Mammary epithelial cell (primary cell): Measurements from ENCODE around the gene AHR.

Experiments used
- CTCF ChIP-seq, 2 donors: IDR thresholded peaks in 1 of 2; conservative IDR thresholded peaks in 1 of 2; 2 replicates each; pipeline ENCODE4 v1.5.1; 2011 to 2012; ENCODE audit warnings: inconsistent platforms in 2 of 2, low read length in 2 of 2, mild to moderate bottlenecking in 2 of 2, control low read depth in 1 of 2, low read depth in 1 of 2; ENCODE audit not compliant: insufficient read depth in 1 of 2; ENCODE audit errors: extremely low read depth in 1 of 2
- EZH2 ChIP-seq: IDR thresholded peaks from 2 replicates; pipeline ENCODE4 v1.6.1; 2012; ENCODE audit warnings: low read length, inconsistent platforms, borderline replicate concordance

DNA sequence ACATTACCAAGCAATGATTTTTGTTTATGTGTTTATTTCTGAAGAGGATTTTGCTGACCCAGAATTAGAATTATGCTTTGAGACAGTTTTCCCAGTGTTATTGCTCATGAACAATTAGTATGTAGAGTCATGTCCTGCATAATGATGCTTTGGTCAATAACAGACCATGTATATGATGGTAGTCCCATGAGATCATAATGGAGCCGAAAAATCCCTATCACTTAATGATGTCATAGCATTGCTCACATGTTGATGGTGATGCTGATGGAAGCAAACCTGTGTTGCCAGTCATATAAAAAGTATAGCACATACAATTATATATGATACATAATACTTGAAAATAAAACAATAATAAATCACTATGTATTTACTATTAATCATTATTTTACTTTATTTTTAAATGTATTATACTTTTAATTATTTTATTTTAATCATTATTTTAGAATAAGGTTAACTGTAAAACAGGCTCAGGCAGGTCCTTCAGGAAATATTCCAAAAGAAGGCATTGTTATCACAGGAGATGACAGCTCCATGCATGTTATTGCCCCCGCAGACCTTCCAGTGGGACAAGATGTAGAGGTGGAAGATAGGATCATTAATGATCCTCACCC, 33.5 kb downstream of the AHR start:
- TF ChIP-seq CTCF (conservative IDR thresholded peaks at IDR 0.05 in 1 of 2, IDR thresholded peaks at IDR 0.05 in 1 of 2; ENCODE audit: extremely low read depth in 1 of 2, insufficient read depth in 1 of 2, low read depth in 1 of 2, low read length in 2 of 2) (no peak), EZH2 (no peak)
